ENCODE measurements around the gene IL6. TPM values are rescaled to one million over a fixed set of nuclear protein-coding genes. Genes with fewer than 3 reads are reported as not detected.
"Not testable (repeated sequence)": the region's sequence is repeated elsewhere in the genome, so short reads cannot be mapped to it uniquely, and the experiment has no call there.

The IL6 gene
- 5.1 and 6.7 TPM in 2 replicates for total RNA-seq (2014; rRNA removed; shearing (Covaris generic))

DNA sequence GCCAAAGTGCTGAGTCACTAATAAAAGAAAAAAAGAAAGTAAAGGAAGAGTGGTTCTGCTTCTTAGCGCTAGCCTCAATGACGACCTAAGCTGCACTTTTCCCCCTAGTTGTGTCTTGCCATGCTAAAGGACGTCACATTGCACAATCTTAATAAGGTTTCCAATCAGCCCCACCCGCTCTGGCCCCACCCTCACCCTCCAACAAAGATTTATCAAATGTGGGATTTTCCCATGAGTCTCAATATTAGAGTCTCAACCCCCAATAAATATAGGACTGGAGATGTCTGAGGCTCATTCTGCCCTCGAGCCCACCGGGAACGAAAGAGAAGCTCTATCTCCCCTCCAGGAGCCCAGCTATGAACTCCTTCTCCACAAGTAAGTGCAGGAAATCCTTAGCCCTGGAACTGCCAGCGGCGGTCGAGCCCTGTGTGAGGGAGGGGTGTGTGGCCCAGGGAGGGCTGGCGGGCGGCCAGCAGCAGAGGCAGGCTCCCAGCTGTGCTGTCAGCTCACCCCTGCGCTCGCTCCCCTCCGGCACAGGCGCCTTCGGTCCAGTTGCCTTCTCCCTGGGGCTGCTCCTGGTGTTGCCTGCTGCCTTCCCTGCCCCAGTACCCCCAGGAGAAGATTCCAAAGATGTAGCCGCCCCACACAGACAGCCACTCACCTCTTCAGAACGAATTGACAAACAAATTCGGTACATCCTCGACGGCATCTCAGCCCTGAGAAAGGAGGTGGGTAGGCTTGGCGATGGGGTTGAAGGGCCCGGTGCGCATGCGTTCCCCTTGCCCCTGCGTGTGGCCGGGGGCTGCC, at the start of gene IL6:
IL6 (plus strand) TSS at position 294 of the 807 bp plus-strand sequence; CDS start at position 357, 63 bp downstream.
- DNase-seq (ENCODE audit: low spot score): peak; percentile 98

DNA sequence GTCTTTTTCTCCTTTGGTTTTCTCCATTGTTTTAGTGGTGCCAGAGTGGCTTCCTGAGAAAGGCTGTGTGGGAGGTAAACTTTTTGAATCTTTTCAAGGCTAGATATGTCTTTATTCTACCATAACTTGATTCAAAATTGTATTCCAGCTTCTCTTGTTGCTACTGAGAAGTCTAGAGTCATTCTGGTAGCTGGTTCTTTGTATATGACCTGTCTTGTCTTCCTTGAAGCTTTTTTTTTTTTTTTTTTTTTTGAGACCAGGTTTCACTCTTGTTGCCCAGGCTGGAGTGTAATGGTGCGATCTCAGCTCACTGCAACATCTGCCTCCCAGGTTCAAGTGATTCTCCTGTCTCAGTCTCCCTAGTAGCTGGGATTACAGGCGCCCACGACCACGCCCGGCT, 49.7 kb upstream of the IL6 start:
- not testable (repeated sequence) for DNase-seq (ENCODE audit: low spot score)

GRCh38 chr7:22677680-22678079, 49.3 kb upstream of the IL6 start:
- DNase-seq (ENCODE audit: low spot score): no peak

DNA sequence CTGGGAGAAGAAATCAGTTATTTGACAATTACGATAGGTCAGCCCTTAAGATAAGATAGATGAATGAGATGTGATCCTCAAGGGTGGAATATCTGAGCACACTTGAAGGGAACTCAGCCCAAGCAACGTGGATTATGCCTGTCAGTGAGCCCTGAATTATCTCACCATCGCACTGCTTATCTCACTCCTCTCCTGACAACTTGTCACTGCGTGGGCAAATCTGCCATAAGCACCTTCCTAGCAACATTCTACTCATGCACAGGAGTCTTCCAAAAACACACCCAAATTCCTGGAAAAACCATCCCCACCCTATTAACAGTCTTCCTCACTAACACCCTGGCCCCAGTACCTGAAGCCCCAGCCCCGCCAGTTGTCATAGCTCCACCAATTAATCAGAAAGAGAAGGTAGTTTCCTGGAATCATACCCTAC, 46.5 kb upstream of the IL6 start:
- DNase-seq (ENCODE audit: low spot score): no peak

DNA sequence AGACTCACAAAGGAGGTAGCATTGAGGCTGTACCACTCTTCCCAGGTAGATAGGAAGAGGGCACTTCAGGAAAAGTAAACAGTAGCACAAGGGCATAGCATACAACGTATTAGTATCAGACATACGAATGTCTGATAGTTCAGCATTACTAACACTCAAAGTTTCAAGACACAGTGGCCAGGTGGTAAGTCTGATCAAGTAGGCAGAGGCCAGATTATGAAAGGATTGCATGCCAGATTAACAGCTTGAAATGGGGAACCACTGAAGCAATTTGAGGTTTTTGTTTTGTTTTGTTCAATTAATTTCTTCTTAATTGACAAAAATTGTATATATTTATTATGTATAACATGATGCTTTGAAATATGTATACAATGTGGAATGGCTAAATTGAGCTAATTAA, 45.7 kb upstream of the IL6 start:
- no peak for DNase-seq (ENCODE audit: low spot score)

- no peak for DNase-seq (ENCODE audit: low spot score)
These were observed 44.9 kb upstream of the IL6 start for GRCh38 chr7:22681852-22682657.

- DNase-seq (ENCODE audit: low spot score): no peak
These were observed 43.6 kb upstream of the IL6 start for GRCh38 chr7:22683379-22683778.

DNA sequence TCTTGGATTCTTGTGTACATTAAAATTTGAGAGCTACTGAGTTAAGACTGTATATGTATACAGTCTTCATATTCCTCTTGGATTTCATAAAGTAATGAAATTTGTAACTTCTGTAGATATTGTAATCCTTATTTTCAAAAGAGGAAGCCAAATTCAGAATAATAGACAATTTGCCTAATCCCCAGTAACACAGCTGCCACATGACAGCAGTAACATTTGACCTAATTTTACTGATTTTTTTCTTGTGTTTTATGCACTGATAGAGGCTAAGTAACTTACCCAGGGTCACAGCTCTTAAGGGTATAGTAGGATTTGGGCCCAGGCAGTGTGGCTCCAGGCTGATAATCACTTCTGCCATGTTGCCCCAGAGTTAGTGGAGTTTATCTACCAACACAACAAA, 40.4 kb upstream of the IL6 start:
- DNase-seq (ENCODE audit: low spot score): no peak

DNA sequence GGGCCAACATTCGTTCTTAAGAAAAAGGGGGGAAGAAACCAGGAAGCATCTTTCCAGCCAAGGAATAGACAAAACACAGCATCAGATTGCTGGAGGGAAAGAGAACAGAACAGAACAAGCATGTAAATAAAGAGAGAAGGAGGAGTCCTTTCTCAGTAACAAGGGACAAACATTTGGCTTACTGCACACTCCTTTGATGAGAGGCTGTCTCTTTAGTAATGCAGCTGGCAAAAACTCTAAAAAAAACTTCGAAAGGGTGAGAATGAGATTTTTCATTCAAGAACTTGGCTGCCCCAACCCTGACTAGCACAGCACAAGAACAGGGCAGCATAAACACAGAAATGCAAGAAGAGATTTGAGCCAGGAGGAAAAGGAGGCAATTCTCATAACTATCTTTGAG, 38.9 kb upstream of the IL6 start:
- DNase-seq (ENCODE audit: low spot score): no peak

- DNase-seq (ENCODE audit: low spot score): not testable (repeated sequence)
These were observed 38.1 kb upstream of the IL6 start for GRCh38 chr7:22688934-22689333.

- no peak for DNase-seq (ENCODE audit: low spot score)
These were observed 32.3 kb upstream of the IL6 start for GRCh38 chr7:22694597-22695207.

DNA sequence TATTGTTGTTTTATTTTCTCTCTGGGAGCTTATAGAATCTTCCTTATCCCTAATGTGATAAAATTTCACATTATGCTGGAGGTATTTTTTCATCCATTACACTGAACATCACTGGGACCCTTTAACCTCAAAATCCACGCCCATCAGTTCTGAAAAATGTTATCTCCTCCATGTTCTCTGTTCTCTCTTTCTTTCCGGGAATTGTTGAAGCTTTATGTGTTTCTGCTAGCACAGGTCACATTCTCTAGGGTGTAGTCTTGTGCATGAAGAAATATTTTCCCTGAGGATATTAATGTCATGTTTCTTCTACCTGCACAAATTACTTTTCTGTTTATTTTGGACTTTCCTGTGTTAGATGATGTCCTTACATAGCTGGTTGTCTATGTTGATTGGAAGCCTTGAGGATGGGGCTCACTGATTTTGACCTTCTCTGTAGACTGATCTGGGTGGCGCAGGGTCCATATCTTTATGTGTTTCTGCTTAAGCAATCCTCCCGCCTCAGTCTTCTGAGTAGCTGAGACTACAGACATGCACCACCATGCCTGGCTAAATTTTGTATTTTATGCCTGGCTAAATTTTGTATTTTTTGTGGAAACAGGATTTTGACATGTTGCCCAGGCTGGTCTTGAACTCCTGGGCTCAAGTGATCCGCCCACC, 31.4 kb upstream of the IL6 start:
- DNase-seq (ENCODE audit: low spot score): no peak

GRCh38 chr7:22696541-22697228, 30.3 kb upstream of the IL6 start:
- peak; percentile 39 for DNase-seq (ENCODE audit: low spot score)

DNA sequence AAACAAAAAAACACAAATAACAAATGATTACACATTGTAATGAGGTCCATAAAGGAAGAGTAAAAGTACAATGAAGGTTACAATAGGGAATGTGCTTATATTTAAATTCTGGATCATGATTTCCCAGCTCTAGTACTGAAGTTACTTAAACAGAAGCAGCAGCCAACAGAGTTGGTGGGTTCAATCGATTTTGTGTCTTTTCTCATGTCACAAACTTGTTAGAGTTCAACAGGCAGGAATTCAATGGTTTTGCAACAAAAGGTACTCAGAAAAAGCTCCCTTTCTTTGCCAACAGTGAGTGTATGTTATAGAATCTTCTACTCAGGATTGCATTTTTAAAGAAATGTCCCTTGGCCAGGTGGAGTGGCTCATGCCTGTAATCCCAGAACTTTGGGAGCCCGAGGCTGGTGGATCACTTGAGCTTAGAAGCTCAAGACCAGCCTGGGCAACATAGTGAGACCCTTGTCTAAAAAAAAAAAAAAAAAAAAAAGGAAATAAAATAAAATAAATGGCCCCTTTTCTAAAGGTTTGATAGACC, 29.6 kb upstream of the IL6 start:
- DNase-seq (ENCODE audit: low spot score): no peak

GRCh38 chr7:22697876-22698606, 29.0 kb upstream of the IL6 start:
- no peak for DNase-seq (ENCODE audit: low spot score)

- no peak for DNase-seq (ENCODE audit: low spot score)
These were observed 28.2 kb upstream of the IL6 start for GRCh38 chr7:22698767-22699166.

- DNase-seq (ENCODE audit: low spot score): peak; percentile 35
These were observed 26.4 kb upstream of the IL6 start for GRCh38 chr7:22700559-22701002.

GRCh38 chr7:22702516-22702915, 24.5 kb upstream of the IL6 start:
- DNase-seq (ENCODE audit: low spot score): no peak

DNA sequence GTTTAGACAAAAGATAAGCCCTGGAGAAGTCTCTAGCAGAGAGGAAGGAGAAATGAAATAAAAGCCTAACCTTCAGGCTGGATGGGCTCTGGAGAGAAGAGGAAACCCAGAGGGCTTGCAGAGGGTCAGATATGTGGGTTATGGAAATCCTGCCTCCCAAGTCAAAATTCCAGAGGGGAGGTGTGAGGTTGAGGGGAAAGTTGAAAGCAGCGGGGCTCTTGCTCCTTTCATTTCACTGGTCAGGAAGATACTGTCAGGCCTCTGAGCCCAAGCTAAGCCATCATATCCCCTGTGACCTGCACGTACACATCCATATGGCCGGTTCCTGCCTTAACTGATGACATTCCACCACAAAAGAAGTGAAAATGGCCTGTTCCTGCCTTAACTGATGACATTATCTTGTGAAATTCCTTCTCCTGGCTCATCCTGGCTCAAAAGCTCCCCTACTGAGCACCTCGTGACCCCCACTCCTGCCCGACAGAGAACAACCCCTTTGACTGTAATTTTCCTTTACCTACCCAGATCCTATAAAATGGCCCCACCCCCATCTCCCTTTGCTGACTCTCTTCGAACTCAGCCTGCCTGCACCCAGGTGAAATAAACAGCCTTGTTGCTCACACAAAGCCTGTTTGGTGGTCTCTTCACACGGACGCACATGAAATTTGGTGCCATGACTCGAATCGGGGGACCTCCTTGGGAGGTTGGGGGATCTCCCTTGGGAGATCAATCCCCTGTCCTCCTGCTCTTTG, 23.7 kb upstream of the IL6 start:
- DNase-seq (ENCODE audit: low spot score): not testable (repeated sequence)
